ENCODE measurements around the gene ATP9B.
"Not testable (repeated sequence)": the region's sequence is repeated elsewhere in the genome, so short reads cannot be mapped to it uniquely, and the experiment has no call there.

Gene ATP9B

GRCh38 chr18:79356435-79356834 lies 287.2 kb downstream of the ATP9B start:
- no peak for DNase-seq (ENCODE audit: low read depth in 1 of 2, low spot score in 1 of 2)

GRCh38 chr18:79360933-79361332 lies 291.7 kb downstream of the ATP9B start:
- DNase-seq (ENCODE audit: low read depth in 1 of 2, low spot score in 1 of 2), result no peak

GRCh38 chr18:79361766-79362522 lies 292.8 kb downstream of the ATP9B start:
- DNase-seq (ENCODE audit: low read depth in 1 of 2, low spot score in 1 of 2), result no peak

GRCh38 chr18:79365701-79366100 lies 296.5 kb downstream of the ATP9B start:
- DNase-seq (ENCODE audit: low read depth in 1 of 2, low spot score in 1 of 2), result no peak

- no peak for DNase-seq (ENCODE audit: low read depth in 1 of 2, low spot score in 1 of 2)
Observed at GRCh38 chr18:79366177-79367094, 297.2 kb downstream of the ATP9B start.

GRCh38 chr18:79367480-79367879 lies 298.3 kb downstream of the ATP9B start:
- DNase-seq (ENCODE audit: low read depth in 1 of 2, low spot score in 1 of 2), result no peak

- DNase-seq (ENCODE audit: low read depth in 1 of 2, low spot score in 1 of 2), result no peak
Observed at GRCh38 chr18:79367989-79368388, 298.8 kb downstream of the ATP9B start.

- DNase-seq (ENCODE audit: low read depth in 1 of 2, low spot score in 1 of 2), result no peak
Observed at GRCh38 chr18:79368681-79369080, 299.5 kb downstream of the ATP9B start.

- DNase-seq (ENCODE audit: low read depth in 1 of 2, low spot score in 1 of 2), result no peak
Observed at GRCh38 chr18:79371561-79372121, 302.4 kb downstream of the ATP9B start.

GRCh38 chr18:79372461-79372860 lies 303.3 kb downstream of the ATP9B start:
- DNase-seq (ENCODE audit: low read depth in 1 of 2, low spot score in 1 of 2), result no peak

GRCh38 chr18:79372991-79373390 lies 303.8 kb downstream of the ATP9B start:
- no peak for DNase-seq (ENCODE audit: low read depth in 1 of 2, low spot score in 1 of 2)

- DNase-seq (ENCODE audit: low read depth in 1 of 2, low spot score in 1 of 2), result no peak
Observed at GRCh38 chr18:79373736-79374135, 304.5 kb downstream of the ATP9B start.

GRCh38 chr18:79374408-79375171 lies 305.4 kb downstream of the ATP9B start:
- no peak for DNase-seq (ENCODE audit: low read depth in 1 of 2, low spot score in 1 of 2)

- no peak for DNase-seq (ENCODE audit: low read depth in 1 of 2, low spot score in 1 of 2)
Observed at GRCh38 chr18:79375441-79376154, 306.4 kb downstream of the ATP9B start.

GRCh38 chr18:79376661-79377060 lies 307.5 kb downstream of the ATP9B start:
- not testable (repeated sequence) for DNase-seq (ENCODE audit: low read depth in 1 of 2, low spot score in 1 of 2)

GRCh38 chr18:79377187-79377891 lies 308.1 kb downstream of the ATP9B start:
- no peak for DNase-seq (ENCODE audit: low read depth in 1 of 2, low spot score in 1 of 2)

GRCh38 chr18:79378536-79379250 lies 309.5 kb downstream of the ATP9B start:
- peak; percentile 70 to 81 for DNase-seq (ENCODE audit: low read depth in 1 of 2, low spot score in 1 of 2)

GRCh38 chr18:79379251-79379905 lies 310.2 kb downstream of the ATP9B start:
- DNase-seq (ENCODE audit: low read depth in 1 of 2, low spot score in 1 of 2), result no peak
